Measurements from ENCODE around the gene ABLIM2. TPM values are rescaled to one million over a fixed set of nuclear protein-coding genes. Genes with fewer than 3 reads are reported as not detected.

ABLIM2 gene
- total and polyA plus RNA-seq, 2 of the 4 experiments (the other 2 are of a cell fraction) = under 0.01 to 0.10 TPM

GRCh38 chr4:8051644-8052043 is 107.0 kb downstream of the ABLIM2 start:
- dilution Hi-C loops (cut with HindIII; ENCODE audit: low sequenced_read_pairs, unreplicated experiment) (no loop called here), in situ Hi-C loops (cut with MboI; ENCODE audit: low sequenced_read_pairs) (no loop called here), intact Hi-C loops (cut with micrococcal nuclease) (no loop called here)
- no peaks in the 10 kb centered on the region for H3K36me3 ChIP-seq (ENCODE audit: control insufficient read depth, insufficient read depth, low read length)
- H2BK120ac ChIP-seq (ENCODE audit: low read depth, low read length) = no peak overlapping the region
- H3K4me1 ChIP-seq (ENCODE audit: control insufficient read depth, insufficient read depth, low read length) = no peaks in the 10 kb centered on the region
- H4K8ac ChIP-seq (ENCODE audit: low read depth in 2 of 2, low read length in 2 of 2) = no peak overlapping the region
- no peak overlapping the region for H3K18ac ChIP-seq (ENCODE audit: low read depth, low read length)
- no peak overlapping the region for H3K23ac ChIP-seq (ENCODE audit: low read depth, low read length)
- H4K5ac ChIP-seq (ENCODE audit: low read depth, low read length) = no peak overlapping the region
- 85% methylated on average over 5 of the region's 7 CpGs; no CpG with 5 or more reads in 1 of the 2 experiments for WGBS, 2 experiments (ENCODE audit: extremely low coverage in 2 of 2, insufficient read length in 1 of 2)
- no TSS peak for BruUV-seq (replicated peaks)
- H4K91ac ChIP-seq (ENCODE audit: insufficient read depth, low read depth, low read length) = no peak overlapping the region
- H3K4me2 ChIP-seq (ENCODE audit: low read depth, low read length) = no peak overlapping the region
- no peaks in the 10 kb centered on the region for H3K9me1 ChIP-seq (ENCODE audit: insufficient read depth, low read length)
- peaks cover 13% of the 10 kb centered on the region for H3K9me3 ChIP-seq (ENCODE audit: control insufficient read depth, insufficient read depth, low read length)
- CTCF ChIA-PET = no interaction called here
- H3K4ac ChIP-seq (ENCODE audit: low read depth, low read length) = no peak overlapping the region
- no peak overlapping the region for H2BK15ac ChIP-seq (ENCODE audit: low read depth, low read length)
- H3K27me3 ChIP-seq (ENCODE audit: control insufficient read depth, insufficient read depth, low read length) = peaks cover 49% of the 10 kb centered on the region
- H2BK5ac ChIP-seq (ENCODE audit: low read depth, low read length, poor library complexity, severe bottlenecking) = no peak overlapping the region
- H3K27ac ChIP-seq (ENCODE audit: insufficient read depth, low read length) = no peak overlapping the region
- H3K56ac ChIP-seq (ENCODE audit: extremely low read depth, insufficient read depth, low read length) = no peak overlapping the region
- H2AFZ ChIP-seq (replicated peaks; ENCODE audit: low read length, poor library complexity) = no peak overlapping the region
- no peak for ATAC-seq (ENCODE audit: low read depth)
- POLR2A ChIA-PET (ENCODE audit: unreplicated experiment) = no interaction called here
- no peak overlapping the region for H3K9ac ChIP-seq (ENCODE audit: low read depth, low read length)
- no peak overlapping the region for H2AK9ac ChIP-seq (replicated peaks; ENCODE audit: low read depth, low read length, poor library complexity)
- no peak for DNase-seq
- no peak overlapping the region for H2BK20ac ChIP-seq (ENCODE audit: low read depth, low read length)
- TF ChIP-seq SMC3 (IDR thresholded peaks at IDR 0.05; ENCODE audit: low read depth, low read length) (no peak), MXI1 (IDR thresholded peaks at IDR 0.05; ENCODE audit: borderline replicate concordance, low read depth, low read length) (no peak), MAZ (IDR thresholded peaks at IDR 0.05; ENCODE audit: borderline replicate concordance, low read depth, low read length) (no peak), MAFK (IDR thresholded peaks at IDR 0.05; ENCODE audit: low read depth, low read length) (no peak), CEBPB (IDR thresholded peaks at IDR 0.05; ENCODE audit: low read depth, low read length) (no peak), CTCF (conservative IDR thresholded peaks at IDR 0.05; ENCODE audit: low read depth, low read length) (no peak), ELK1 (IDR thresholded peaks at IDR 0.05; ENCODE audit: borderline replicate concordance, low read depth, low read length) (no peak), FOS (IDR thresholded peaks at IDR 0.05; ENCODE audit: low read depth, low read length) (no peak), BHLHE40 (IDR thresholded peaks at IDR 0.05; ENCODE audit: low read depth, low read length) (no peak), RCOR1 (IDR thresholded peaks at IDR 0.05; ENCODE audit: insufficient replicate concordance, low read length) (no peak), RAD21 (IDR thresholded peaks at IDR 0.05; ENCODE audit: low read length) (no peak), USF2 (IDR thresholded peaks at IDR 0.05; ENCODE audit: low read depth, low read length) (no peak), CHD1 (IDR thresholded peaks at IDR 0.05; ENCODE audit: low read depth, low read length) (no peak), NFE2L2 (IDR thresholded peaks at IDR 0.05; ENCODE audit: low read depth, low read length) (no peak), POLR2A (IDR thresholded peaks at IDR 0.05; ENCODE audit: low read depth, low read length) (no peak), RFX5 (IDR thresholded peaks at IDR 0.05; ENCODE audit: low read depth, low read length) (no peak)
- no peaks in the 10 kb centered on the region for H3K79me1 ChIP-seq (ENCODE audit: low read depth in 1 of 2, low read length in 2 of 2)
- H4K20me1 ChIP-seq (ENCODE audit: insufficient read depth, low read length) = no peaks in the 10 kb centered on the region
- H2AK5ac ChIP-seq (ENCODE audit: low read depth, low read length) = no peak overlapping the region
- no peak overlapping the region for H3K4me3 ChIP-seq (ENCODE audit: insufficient read depth, low read depth, low read length)
- H3K14ac ChIP-seq (replicated peaks; ENCODE audit: low read depth, low read length) = no peak overlapping the region
